T1000 (cell line): Measurements from ENCODE around the gene ATL2.
"Not testable (repeated sequence)": the region's sequence is repeated elsewhere in the genome, so short reads cannot be mapped to it uniquely, and the experiment has no call there.

ENCODE experiments used
- DNase-seq: peaks from one replicate; lab custom pipeline; 2025; ENCODE audit warnings: mixed read lengths; lab: John Stamatoyannopoulos, UW

The ATL2 gene

GRCh38 chr2:38377050-38377828 lies at the start of gene ATL2:
Gene ATL2, minus strand, starts transcription at chr2:38377273. Its CDS starts 13 bp downstream, at chr2:38377260.
- peak; percentile 88 for DNase-seq

GRCh38 chr2:38423763-38424162 lies 46.7 kb upstream of the ATL2 start:
- no peak for DNase-seq

GRCh38 chr2:38421274-38422056 lies 44.4 kb upstream of the ATL2 start:
- DNase-seq: no peak

GRCh38 chr2:38419499-38419898 lies 42.4 kb upstream of the ATL2 start:
- DNase-seq: no peak

GRCh38 chr2:38418735-38419134 lies 41.7 kb upstream of the ATL2 start:
- no peak for DNase-seq

- no peak for DNase-seq
Measured at GRCh38 chr2:38417745-38418689, 40.9 kb upstream of the ATL2 start.

GRCh38 chr2:38416296-38417036 lies 39.4 kb upstream of the ATL2 start:
- DNase-seq: no peak

GRCh38 chr2:38415728-38416291 lies 38.7 kb upstream of the ATL2 start:
- DNase-seq: no peak

- DNase-seq: no peak
Measured at GRCh38 chr2:38415023-38415422, 38.0 kb upstream of the ATL2 start.

- not testable (repeated sequence) for DNase-seq
Measured at GRCh38 chr2:38412235-38412871, 35.3 kb upstream of the ATL2 start.

- no peak for DNase-seq
Measured at GRCh38 chr2:38409156-38410102, 32.4 kb upstream of the ATL2 start.

- DNase-seq: no peak
Measured at GRCh38 chr2:38407111-38407682, 30.1 kb upstream of the ATL2 start.

- no peak for DNase-seq
Measured at GRCh38 chr2:38406597-38407110, 29.6 kb upstream of the ATL2 start.

GRCh38 chr2:38405917-38406596 lies 29.0 kb upstream of the ATL2 start:
- DNase-seq: no peak

- DNase-seq: no peak
Measured at GRCh38 chr2:38400513-38400912, 23.4 kb upstream of the ATL2 start.

- DNase-seq: no peak
Measured at GRCh38 chr2:38398739-38399138, 21.7 kb upstream of the ATL2 start.

- DNase-seq: peak; percentile 16
Measured at GRCh38 chr2:38394903-38395341, 17.8 kb upstream of the ATL2 start.

- no peak for DNase-seq
Measured at GRCh38 chr2:38394041-38394440, 17.0 kb upstream of the ATL2 start.
